ENCODE measurements around the gene SMPDL3A. TPM values are rescaled to one million over a fixed set of nuclear protein-coding genes. Genes with fewer than 3 reads are reported as not detected.

SMPDL3A gene
- total and polyA plus RNA-seq, 2 donors (not counting 1 experiment from before 2014, with no cell fraction given): 19.8 to 30.5 TPM

Other genes starting within 250 kb of the SMPDL3A start
- gene PKIB, start 178.9 kb upstream of the SMPDL3A start, total RNA-seq: 0.51 and 1.3 TPM in 2 replicates
- gene PKIB, start 178.9 kb upstream of the SMPDL3A start, polyA plus RNA-seq: 2.2 and 4.4 TPM in 2 replicates
- not detected in 2 replicates for gene FABP7, start 9.5 kb upstream of the SMPDL3A start, total RNA-seq
- gene FABP7, start 9.5 kb upstream of the SMPDL3A start, polyA plus RNA-seq: not detected in 2 replicates
- under 0.01 TPM in 1 of 2 replicates, not detected in the other for gene CLVS2, start 207.0 kb downstream of the SMPDL3A start, total RNA-seq
- gene CLVS2, start 207.0 kb downstream of the SMPDL3A start, polyA plus RNA-seq: not detected in 2 replicates